Esophagus muscularis mucosa (tissue), 4 donors: Measurements from ENCODE around the gene SCTR. TPM values are rescaled to one million over a fixed set of nuclear protein-coding genes. Genes with fewer than 3 reads are reported as not detected.

Experiments
- DNase-seq: peaks from one replicate; pipeline ENCODE4 v3.0.0-alpha.2; 2017; ENCODE audit errors: extremely low spot score
- H3K27ac ChIP-seq, 4 donors: fragments of 200-600 bp; sonication (generic); replicated peaks in 1 of 4; 1 replicate in 3 of 4; 2 replicates in 1 of 4; pipeline ENCODE4 v1.5.1; 2016 to 2019; ENCODE audit warnings: mild to moderate bottlenecking in 1 of 4
- H3K27me3 ChIP-seq, 4 donors: fragments of 200-600 bp; sonication (generic); one replicate each; pipeline versions ENCODE4 v1.5.1 to v1.6.0; 2016 to 2019
- H3K36me3 ChIP-seq, 4 donors: fragments of 200-600 bp; sonication (generic); one replicate each; pipeline ENCODE4 v1.5.1; 2016 to 2019
- H3K4me1 ChIP-seq, 4 donors: fragments of 200-600 bp; sonication (generic); one replicate each; pipeline ENCODE4 v1.5.1; 2016 to 2019
- H3K4me3 ChIP-seq, 4 donors: fragments of 200-600 bp; sonication (generic); 1 replicate in 2 of 4; 2 replicates in 2 of 4; pipeline ENCODE4 v1.5.1; 2016 to 2019; ENCODE audit warnings: mild to moderate bottlenecking in 4 of 4, moderate library complexity in 1 of 4
- H3K9me3 ChIP-seq, 4 donors: fragments of 200-600 bp; sonication (generic); 1 replicate in 3 of 4; 2 replicates in 1 of 4; pipeline ENCODE4 v1.5.1; 2016 to 2019
- CTCF ChIP-seq, 3 experiments: fragments of 200-600 bp in 2 of 3; fragments of 450-650 bp in 1 of 3; sonication (generic) in 2 of 3; IDR thresholded peaks; one replicate each; pipeline ENCODE4 v1.5.1; 2017 to 2019; ENCODE audit warnings: antibody characterized with exemption in 3 of 3, mild to moderate bottlenecking in 2 of 3, moderate library complexity in 1 of 3
- EP300 ChIP-seq: sonication (generic); formaldehyde crosslinking; IDR thresholded peaks from one replicate; pipeline ENCODE4 v1.6.1; 2017; ENCODE audit warnings: antibody characterized with exemption
- POLR2A ChIP-seq: fragments of 450-650 bp; IDR thresholded peaks from one replicate; pipeline ENCODE4 v1.6.1; 2017; ENCODE audit warnings: antibody characterized with exemption, moderate library complexity, mild to moderate bottlenecking, low read depth
- POLR2AphosphoS5 ChIP-seq, 2 donors: sonication (generic); formaldehyde crosslinking; IDR thresholded peaks; one replicate each; pipeline ENCODE4 v1.6.1; 2017; ENCODE audit warnings: antibody characterized with exemption in 2 of 2
- WGBS: methylation state at CpG from one replicate; pipeline ENCODE4 v1.1.5; 2018; 5-methylcytosine and 5-hydroxymethylcytosine counted together
- intact Hi-C: fragments of 100-400 bp; cut with DNase I; formaldehyde crosslinking; loops from one replicate; pipeline ENCODE4 v1.15.1; 2023
- total RNA-seq, 4 donors: library from RNA; depleted of rRNA; stranded (reverse); fragments of >200 nt; gene quantifications; one replicate each; pipeline versions ENCODE4 v1.1.0 to v1.2.1, GENCODE V29; 2016

The SCTR gene
- total RNA-seq, 4 donors from 2014 or later: not detected

DNA sequence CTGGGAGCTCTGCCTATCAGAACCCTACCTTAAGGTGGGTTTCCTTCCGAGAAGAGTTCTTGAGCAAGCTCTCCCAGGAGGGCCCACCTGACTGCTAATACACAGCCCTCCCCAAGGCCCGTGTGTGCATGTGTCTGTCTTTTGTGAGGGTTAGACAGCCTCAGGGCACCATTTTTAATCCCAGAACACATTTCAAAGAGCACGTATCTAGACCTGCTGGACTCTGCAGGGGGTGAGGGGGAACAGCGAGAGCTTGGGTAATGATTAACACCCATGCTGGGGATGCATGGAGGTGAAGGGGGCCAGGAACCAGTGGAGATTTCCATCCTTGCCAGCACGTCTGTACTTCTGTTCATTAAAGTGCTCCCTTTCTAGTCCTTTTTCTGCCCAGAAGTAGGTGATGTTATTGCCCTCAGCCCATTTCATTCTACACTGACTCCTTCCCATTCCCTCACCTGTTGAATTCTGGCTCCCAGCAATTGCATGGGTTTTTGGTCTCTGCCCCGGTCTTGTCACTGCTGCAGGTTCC lies 86.1 kb downstream of the SCTR start:
- Histone ChIP-seq H3K4me3 (no peak overlapping the region), H3K27me3 (no peaks in the 10 kb centered on the region), H3K27ac (no peak overlapping the region), H3K36me3 (no peaks in the 10 kb centered on the region), H3K4me1 (no peaks in the 10 kb centered on the region), H3K9me3 (no peaks in the 10 kb centered on the region)
- 81% methylated on average over 5 of the region's 6 CpGs for WGBS
- TF ChIP-seq POLR2AphosphoS5 (IDR thresholded peaks at IDR 0.05) (no peak), POLR2A (no peak), CTCF (IDR thresholded peaks at IDR 0.05) (no peak), EP300 (no peak)
- DNase-seq: no peak
- intact Hi-C loops: no loop called here

DNA sequence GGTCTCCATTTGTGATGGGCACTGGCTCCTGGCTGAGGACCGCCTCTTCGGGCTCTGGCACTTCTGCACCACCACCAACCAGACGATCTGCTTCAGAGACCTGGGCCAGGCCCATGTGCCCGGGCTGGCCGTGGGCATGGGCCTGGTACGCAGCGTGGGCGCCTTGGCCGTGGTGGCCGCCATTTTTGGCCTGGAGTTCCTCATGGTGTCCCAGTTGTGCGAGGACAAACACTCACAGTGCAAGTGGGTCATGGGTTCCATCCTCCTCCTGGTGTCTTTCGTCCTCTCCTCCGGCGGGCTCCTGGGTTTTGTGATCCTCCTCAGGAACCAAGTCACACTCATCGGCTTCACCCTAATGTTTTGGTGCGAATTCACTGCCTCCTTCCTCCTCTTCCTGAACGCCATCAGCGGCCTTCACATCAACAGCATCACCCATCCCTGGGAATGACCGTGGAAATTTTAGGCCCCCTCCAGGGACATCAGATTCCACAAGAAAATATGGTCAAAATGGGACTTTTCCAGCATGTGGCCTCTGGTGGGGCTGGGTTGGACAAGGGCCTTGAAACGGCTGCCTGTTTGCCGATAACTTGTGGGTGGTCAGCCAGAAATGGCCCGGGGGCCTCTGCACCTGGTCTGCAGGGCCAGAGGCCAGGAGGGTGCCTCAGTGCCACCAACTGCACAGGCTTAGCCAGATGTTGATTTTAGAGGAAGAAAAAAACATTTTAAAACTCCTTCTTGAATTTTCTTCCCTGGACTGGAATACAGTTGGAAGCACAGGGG lies 87.1 kb downstream of the SCTR start:
- over 99% methylated on average over 11 of the region's 22 CpGs for WGBS
- TF ChIP-seq POLR2A: no peak
- no peak for TF ChIP-seq EP300
- no peaks in the 10 kb centered on the region for H3K9me3 ChIP-seq
- H3K4me3 ChIP-seq: no peak overlapping the region
- no peak for DNase-seq
- H3K27me3 ChIP-seq: no peaks in the 10 kb centered on the region
- intact Hi-C loops: no loop called here
- peaks cover 2 to 10% (median 9%) of the 10 kb centered on the region in 4 donors for H3K4me1 ChIP-seq
- H3K27ac ChIP-seq: no peak overlapping the region
- no peaks in the 10 kb centered on the region for H3K36me3 ChIP-seq

DNA sequence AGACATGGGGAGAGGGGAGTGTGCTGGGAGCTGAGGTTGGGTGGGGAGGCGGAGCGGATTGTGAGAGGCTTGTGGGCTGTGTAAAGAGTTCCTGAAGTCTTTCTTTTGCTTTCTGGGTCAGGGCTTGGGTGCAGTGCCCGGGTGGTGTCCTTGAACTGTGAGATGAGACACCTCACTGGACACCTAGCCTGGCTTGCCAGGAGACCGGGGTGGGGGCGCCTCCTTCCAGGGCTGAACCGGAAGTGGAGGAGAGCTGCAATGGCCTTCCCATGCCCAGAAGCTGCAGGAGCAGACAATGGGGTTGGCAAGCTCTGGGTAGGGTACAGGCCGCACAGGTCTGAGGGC lies 88.4 kb downstream of the SCTR start:
- 84% methylated on average over 6 of the region's 7 CpGs for WGBS
- TF ChIP-seq EP300 (no peak), CTCF (IDR thresholded peaks at IDR 0.05) (no peak), POLR2AphosphoS5 (IDR thresholded peaks at IDR 0.05) (no peak), POLR2A (no peak)
- no peaks in the 10 kb centered on the region for H3K9me3 ChIP-seq
- no peaks in the 10 kb centered on the region for H3K36me3 ChIP-seq
- DNase-seq: no peak
- no peak overlapping the region for H3K27ac ChIP-seq
- H3K4me3 ChIP-seq: no peak overlapping the region
- H3K4me1 ChIP-seq: peaks cover 10 to 21% (median 21%) of the 10 kb centered on the region in 4 donors
- intact Hi-C loops: no loop called here
- no peaks in the 10 kb centered on the region for H3K27me3 ChIP-seq

DNA sequence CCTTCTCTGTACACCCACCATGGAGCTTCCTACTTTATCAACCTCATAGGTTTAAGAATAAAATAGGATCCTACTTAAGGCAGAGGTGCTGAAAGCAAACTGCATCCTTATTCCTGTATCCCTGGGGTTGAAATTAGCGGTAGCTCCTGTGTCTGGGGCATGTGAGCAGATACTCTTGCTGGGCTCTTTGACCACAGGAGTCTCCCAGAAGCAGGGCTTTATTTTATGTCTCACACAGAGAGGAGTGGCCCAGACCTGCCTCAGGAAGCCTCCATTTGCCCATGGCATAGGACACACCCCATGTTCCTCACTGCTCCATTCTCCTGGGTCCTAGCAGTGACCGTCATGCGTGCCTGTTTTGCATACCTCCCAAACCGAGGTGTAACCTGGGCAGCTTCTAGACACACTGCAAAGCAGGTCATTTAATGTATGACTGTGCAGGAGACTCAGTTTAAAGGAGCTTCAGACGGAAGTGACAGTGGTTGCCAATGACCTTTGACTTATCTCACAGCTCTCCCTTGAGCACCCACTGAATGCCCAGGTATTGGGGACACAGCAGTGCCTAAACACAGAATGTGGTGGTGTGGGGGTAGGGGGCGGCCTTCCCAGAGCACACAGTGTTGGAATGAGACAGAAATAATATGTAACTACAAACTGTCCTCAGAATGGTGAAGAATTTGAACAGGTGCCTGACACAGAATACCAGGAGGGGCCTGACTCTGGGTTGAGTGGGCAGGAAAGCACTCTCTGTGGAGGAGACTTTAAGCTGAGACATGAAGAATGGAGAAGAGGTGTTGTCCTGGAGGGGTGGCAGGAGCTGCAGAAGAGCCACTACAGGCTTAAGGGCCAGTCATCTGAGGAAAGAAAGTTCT lies 89.0 kb downstream of the SCTR start:
- H3K27me3 ChIP-seq: no peaks in the 10 kb centered on the region
- intact Hi-C loops: no loop called here
- DNase-seq: no peak
- H3K9me3 ChIP-seq: no peaks in the 10 kb centered on the region
- peaks cover 10 to 26% (median 21%) of the 10 kb centered on the region in 4 donors for H3K4me1 ChIP-seq
- H3K27ac ChIP-seq: no peak overlapping the region
- WGBS: 97% methylated on average over 3 of the region's 6 CpGs
- H3K36me3 ChIP-seq: no peaks in the 10 kb centered on the region
- TF ChIP-seq POLR2A: no peak
- no peak for TF ChIP-seq EP300
- TF ChIP-seq CTCF (IDR thresholded peaks at IDR 0.05): no peak
- no peak for TF ChIP-seq POLR2AphosphoS5 (IDR thresholded peaks at IDR 0.05)
- no peak overlapping the region for H3K4me3 ChIP-seq

DNA sequence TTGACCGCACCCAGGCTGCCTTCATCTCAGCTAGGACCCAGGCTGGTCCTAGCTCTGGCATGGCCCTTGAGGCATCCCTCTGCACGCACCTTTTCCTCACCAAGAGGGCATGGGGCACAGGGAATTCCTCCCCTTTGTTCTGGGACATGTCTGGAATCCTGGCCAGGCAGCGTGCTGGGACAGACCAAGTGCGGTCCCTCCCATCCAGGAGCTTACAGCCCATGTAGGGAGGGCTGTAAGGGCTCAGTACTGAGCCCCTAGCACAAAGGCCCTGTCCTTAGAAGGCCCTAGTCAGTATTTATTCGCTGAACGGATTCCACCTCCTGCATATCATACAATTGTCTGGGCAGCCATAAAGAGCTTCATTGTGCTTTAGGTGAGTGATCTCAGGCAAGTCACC lies 89.6 kb downstream of the SCTR start:
- 88% methylated on average over 4 of the region's 6 CpGs for WGBS
- Histone ChIP-seq H3K4me1 (peaks cover 10 to 31% (median 21%) of the 10 kb centered on the region in 4 donors), H3K4me3 (no peak overlapping the region), H3K36me3 (no peaks in the 10 kb centered on the region), H3K27ac (no peak overlapping the region), H3K27me3 (no peaks in the 10 kb centered on the region), H3K9me3 (no peaks in the 10 kb centered on the region)
- DNase-seq: no peak
- intact Hi-C loops: no loop called here
- TF ChIP-seq EP300 (no peak), CTCF (IDR thresholded peaks at IDR 0.05) (no peak), POLR2AphosphoS5 (IDR thresholded peaks at IDR 0.05) (no peak), POLR2A (no peak)
